Breast epithelium (tissue), 3 donors: ENCODE results near the gene GSTO2.

Source experiments
- CTCF ChIP-seq, 3 donors: fragments of 450-650 bp; IDR thresholded peaks; one replicate each; pipeline ENCODE4 v1.5.1; 2016 to 2017; ENCODE audit warnings: antibody characterized with exemption in 3 of 3, mild to moderate bottlenecking in 3 of 3, moderate library complexity in 3 of 3
- POLR2A ChIP-seq: fragments of 450-650 bp; IDR thresholded peaks from one replicate; pipeline ENCODE4 v1.6.1; 2016; ENCODE audit warnings: antibody characterized with exemption, mild to moderate bottlenecking, moderate library complexity
- POLR2AphosphoS5 ChIP-seq, 3 donors: sonication (generic); formaldehyde crosslinking; IDR thresholded peaks; one replicate each; pipeline ENCODE4 v1.6.1; 2017; ENCODE audit warnings: antibody characterized with exemption in 3 of 3

DNA sequence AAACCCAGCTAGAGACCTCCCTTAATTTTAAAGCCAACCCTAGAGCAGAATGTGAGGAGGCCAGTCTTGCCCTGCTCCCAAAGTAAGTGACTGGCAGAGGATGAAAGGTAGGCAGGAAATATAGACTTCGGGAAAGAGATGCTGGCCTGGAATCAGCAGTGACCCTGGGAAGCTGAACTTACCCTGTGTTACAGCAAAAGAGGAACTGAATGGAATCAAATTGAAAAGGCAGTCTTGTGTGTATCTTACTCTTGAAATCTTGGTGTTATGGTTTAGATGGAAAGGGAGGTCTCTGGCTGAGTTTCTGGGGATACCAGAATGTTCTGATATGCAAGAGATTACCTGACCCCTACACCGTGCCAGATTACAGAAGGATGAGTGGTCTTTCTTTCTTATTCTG is 28.9 kb upstream of the GSTO2 start:
- TF ChIP-seq POLR2A: no peak
- TF ChIP-seq CTCF (IDR thresholded peaks at IDR 0.05): no peak
- TF ChIP-seq POLR2AphosphoS5 (IDR thresholded peaks at IDR 0.05): no peak
